ENCODE measurements around the gene PLSCR2.
"Not testable (repeated sequence)": the region's sequence is repeated elsewhere in the genome, so short reads cannot be mapped to it uniquely, and the experiment has no call there.

DNA sequence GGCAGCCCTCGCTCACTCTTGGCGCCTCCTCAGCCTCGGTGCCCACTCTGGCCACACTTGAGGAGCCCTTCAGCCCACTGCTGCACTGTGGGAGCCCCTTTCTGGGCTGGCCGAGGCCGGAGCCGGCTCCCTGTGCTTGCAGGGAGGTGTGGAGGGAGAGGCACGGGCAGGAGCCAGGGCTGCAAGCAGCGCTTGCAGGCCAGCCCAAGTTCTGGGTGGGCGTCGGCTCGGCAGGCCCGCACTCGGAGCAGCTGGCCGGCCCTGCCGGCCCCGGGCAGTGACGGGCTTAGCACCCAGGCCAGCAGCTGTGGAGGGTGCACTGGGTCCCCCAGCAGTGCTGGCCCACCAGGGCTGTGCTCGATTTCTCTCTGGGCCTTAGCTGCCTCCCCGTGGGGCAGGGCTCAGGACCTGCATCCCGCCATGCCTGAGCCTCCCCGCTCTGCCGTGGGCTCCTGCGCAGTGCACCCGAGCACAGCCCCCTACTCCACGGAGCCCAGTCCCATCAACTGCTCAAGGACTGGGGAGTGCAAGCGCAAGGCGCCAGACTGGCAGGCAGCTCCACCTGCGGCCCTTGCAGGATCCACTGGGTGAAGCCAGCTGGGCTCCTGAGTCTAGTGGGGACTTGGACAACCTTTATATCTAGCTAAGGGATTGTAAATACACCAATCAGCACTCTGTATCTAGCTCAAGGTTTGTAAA lies 27.9 kb upstream of the PLSCR2 start:
- TF ChIP-seq CTCF (conservative IDR thresholded peaks at IDR 0.05; ENCODE audit: low read depth, low read length); EZH2 (IDR thresholded peaks at IDR 0.05; ENCODE audit: borderline replicate concordance, low read depth, low read length, poor library complexity, severe bottlenecking): not testable (repeated sequence)
